ENCODE results near the gene PROZ. TPM values are rescaled to one million over a fixed set of nuclear protein-coding genes. Genes with fewer than 3 reads are reported as not detected.

PROZ gene
- total RNA-seq, 1 donor from 2014 or later: not detected

DNA sequence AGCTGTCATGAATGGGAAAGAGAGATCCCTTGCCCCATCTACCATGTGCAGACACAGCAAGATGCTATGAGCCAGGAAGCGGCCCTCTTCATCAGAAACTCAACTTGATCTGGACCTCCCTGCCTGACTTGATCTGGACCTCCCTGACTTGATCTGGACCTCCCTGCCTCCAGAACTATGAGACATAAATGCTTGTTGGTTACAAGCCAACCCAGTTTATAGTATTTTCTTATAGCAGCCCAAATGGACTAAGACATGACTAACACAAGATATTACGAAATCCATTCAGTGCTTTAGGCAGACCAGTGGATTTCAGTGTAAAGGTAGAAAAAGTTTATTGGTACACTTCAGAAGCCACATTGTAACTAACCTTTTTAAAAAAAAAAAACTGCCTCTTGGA lies 34.5 kb downstream of the PROZ start:
- H3K9me3 Mint-ChIP-seq (ENCODE audit: unreplicated experiment): peaks cover 1% of the 10 kb centered on the region
- TF ChIP-seq, protein P1, sequence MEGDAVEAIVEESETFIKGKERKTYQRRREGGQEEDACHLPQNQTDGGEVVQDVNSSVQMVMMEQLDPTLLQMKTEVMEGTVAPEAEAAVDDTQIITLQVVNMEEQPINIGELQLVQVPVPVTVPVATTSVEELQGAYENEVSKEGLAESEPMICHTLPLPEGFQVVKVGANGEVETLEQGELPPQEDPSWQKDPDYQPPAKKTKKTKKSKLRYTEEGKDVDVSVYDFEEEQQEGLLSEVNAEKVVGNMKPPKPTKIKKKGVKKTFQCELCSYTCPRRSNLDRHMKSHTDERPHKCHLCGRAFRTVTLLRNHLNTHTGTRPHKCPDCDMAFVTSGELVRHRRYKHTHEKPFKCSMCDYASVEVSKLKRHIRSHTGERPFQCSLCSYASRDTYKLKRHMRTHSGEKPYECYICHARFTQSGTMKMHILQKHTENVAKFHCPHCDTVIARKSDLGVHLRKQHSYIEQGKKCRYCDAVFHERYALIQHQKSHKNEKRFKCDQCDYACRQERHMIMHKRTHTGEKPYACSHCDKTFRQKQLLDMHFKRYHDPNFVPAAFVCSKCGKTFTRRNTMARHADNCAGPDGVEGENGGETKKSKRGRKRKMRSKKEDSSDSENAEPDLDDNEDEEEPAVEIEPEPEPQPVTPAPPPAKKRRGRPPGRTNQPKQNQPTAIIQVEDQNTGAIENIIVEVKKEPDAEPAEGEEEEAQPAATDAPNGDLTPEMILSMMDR (IDR thresholded peaks at IDR 0.05; ENCODE audit: partially characterized antibody, unreplicated experiment): no peak
- H3K4me3 Mint-ChIP-seq (ENCODE audit: unreplicated experiment): no peak overlapping the region
- no peaks in the 10 kb centered on the region for H3K27me3 Mint-ChIP-seq (ENCODE audit: unreplicated experiment)
- H3K27ac Mint-ChIP-seq (ENCODE audit: unreplicated experiment): no peak overlapping the region
- no peaks in the 10 kb centered on the region for H3K36me3 Mint-ChIP-seq (ENCODE audit: unreplicated experiment)
- no peaks in the 10 kb centered on the region for H3K4me1 Mint-ChIP-seq (ENCODE audit: low read depth, unreplicated experiment)
- DNase-seq: no peak

DNA sequence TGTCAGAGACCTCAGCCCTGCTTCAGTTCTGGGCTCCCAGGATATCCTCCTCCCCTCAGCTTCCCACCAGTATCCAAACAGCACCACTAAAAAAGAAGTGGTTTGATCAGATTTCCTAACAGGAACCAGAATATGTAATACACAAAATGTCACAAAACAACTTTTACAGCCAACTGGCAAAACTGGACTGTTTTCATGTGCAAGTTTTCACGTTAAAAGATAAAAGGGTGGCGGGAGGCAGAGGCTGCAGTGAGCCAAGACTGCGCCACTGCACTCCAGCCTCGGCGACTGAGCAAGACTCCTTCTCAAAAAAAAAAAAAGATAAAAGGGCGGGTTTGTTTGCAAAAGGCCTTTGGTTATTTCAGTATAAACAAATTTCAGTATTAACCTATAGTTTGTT lies 36.9 kb downstream of the PROZ start:
- Mint-ChIP-seq H3K36me3 (ENCODE audit: unreplicated experiment) (no peaks in the 10 kb centered on the region), H3K4me3 (ENCODE audit: unreplicated experiment) (no peak overlapping the region), H3K27ac (ENCODE audit: unreplicated experiment) (no peak overlapping the region), H3K27me3 (ENCODE audit: unreplicated experiment) (no peaks in the 10 kb centered on the region), H3K4me1 (ENCODE audit: low read depth, unreplicated experiment) (no peaks in the 10 kb centered on the region), H3K9me3 (ENCODE audit: unreplicated experiment) (no peaks in the 10 kb centered on the region)
- no peak for DNase-seq
- TF ChIP-seq, protein P1 (IDR thresholded peaks at IDR 0.05; ENCODE audit: partially characterized antibody, unreplicated experiment): no peak

DNA sequence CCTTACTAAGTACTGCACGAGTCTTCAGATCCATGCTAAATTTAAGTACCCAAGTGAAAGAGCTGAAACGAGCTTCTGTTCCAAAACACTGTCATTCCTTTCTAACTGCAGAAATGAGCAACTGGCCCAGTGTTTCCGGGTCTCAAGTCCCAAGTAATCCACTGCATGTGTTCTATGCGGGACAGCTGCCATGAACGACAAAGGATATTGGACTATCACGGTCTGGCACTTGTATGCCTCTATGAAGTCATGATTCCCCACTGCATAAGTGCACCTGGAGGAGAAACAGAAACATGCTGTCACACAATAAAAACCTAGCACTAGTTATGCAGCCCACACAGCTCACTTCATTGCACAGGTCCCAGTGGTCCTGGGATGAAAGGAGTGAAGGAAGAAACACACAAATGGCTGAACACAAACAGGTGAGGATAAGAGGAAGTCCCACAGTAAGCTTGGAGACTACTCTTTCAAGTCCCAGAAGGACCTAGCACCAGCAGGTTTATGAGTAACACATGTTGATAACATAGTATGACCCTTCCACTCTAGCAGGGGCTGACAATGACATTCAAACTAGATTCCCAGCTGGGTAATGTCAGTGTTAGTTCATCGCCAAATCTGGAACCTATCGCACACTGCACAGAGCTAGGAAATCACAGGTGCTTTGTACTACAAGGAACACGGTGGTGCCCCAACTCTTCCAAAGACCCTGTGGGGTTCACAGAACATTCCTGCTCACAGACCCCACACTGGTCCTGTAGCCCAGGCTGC lies 38.7 kb downstream of the PROZ start:
- DNase-seq: no peak
- TF ChIP-seq, protein P1 (IDR thresholded peaks at IDR 0.05; ENCODE audit: partially characterized antibody, unreplicated experiment): no peak
- Mint-ChIP-seq H3K27ac (ENCODE audit: unreplicated experiment) (peak overlapping the region; percentile 43), H3K4me1 (ENCODE audit: low read depth, unreplicated experiment) (no peaks in the 10 kb centered on the region), H3K4me3 (ENCODE audit: unreplicated experiment) (no peak overlapping the region), H3K36me3 (ENCODE audit: unreplicated experiment) (no peaks in the 10 kb centered on the region), H3K9me3 (ENCODE audit: unreplicated experiment) (no peaks in the 10 kb centered on the region), H3K27me3 (ENCODE audit: unreplicated experiment) (no peaks in the 10 kb centered on the region)

DNA sequence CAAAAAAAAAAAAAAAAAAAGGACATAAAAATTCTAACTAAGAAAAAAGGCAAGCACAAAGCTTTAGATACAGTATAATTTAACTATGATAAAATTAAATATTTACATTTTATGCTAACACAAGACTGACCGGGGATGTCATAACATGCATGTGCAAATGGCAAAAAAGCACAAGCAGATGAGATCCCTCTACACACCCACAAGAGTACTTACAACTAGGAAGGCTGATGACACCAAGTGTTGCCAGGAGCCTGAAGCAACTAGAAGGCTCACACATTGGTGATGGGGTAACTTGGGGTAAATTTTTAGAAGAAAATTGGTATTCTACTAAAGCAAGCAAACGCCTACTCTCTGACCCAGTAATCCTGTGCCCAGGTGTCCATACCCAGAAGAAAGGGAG lies 43.4 kb downstream of the PROZ start:
- no peak for DNase-seq
- TF ChIP-seq, protein P1 (IDR thresholded peaks at IDR 0.05; ENCODE audit: partially characterized antibody, unreplicated experiment): no peak
- Mint-ChIP-seq H3K4me3 (ENCODE audit: unreplicated experiment) (no peak overlapping the region), H3K27ac (ENCODE audit: unreplicated experiment) (no peak overlapping the region), H3K36me3 (ENCODE audit: unreplicated experiment) (no peaks in the 10 kb centered on the region), H3K9me3 (ENCODE audit: unreplicated experiment) (peaks cover 1% of the 10 kb centered on the region), H3K27me3 (ENCODE audit: unreplicated experiment) (peaks cover 2% of the 10 kb centered on the region), H3K4me1 (ENCODE audit: low read depth, unreplicated experiment) (peaks cover 13% of the 10 kb centered on the region)

DNA sequence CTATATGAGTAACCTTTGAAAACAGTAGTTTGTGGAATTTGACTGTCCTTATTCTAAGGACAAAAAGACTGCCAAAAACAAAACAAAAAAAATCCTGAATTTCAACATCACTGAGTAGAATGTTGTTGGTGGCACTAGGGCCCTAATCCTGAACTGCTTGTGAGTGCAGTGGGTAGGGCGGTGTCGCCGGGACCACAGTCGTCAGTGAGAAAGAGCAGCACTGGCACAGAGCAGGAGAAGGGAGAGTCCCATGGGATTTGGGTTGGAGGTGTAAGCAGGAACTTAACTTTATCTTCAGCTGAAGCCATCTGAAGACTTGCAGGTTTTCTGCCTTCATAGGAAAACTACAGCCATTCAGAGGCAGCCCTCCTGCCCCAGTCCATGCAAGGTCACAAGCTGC lies 44.5 kb downstream of the PROZ start:
- peaks cover 19% of the 10 kb centered on the region for H3K4me1 Mint-ChIP-seq (ENCODE audit: low read depth, unreplicated experiment)
- DNase-seq: no peak
- no peaks in the 10 kb centered on the region for H3K36me3 Mint-ChIP-seq (ENCODE audit: unreplicated experiment)
- H3K4me3 Mint-ChIP-seq (ENCODE audit: unreplicated experiment): no peak overlapping the region
- peaks cover 7% of the 10 kb centered on the region for H3K27me3 Mint-ChIP-seq (ENCODE audit: unreplicated experiment)
- TF ChIP-seq, protein P1 (IDR thresholded peaks at IDR 0.05; ENCODE audit: partially characterized antibody, unreplicated experiment): no peak
- H3K9me3 Mint-ChIP-seq (ENCODE audit: unreplicated experiment): peaks cover 6% of the 10 kb centered on the region
- no peak overlapping the region for H3K27ac Mint-ChIP-seq (ENCODE audit: unreplicated experiment)
